ENCODE data around the gene GADD45A. TPM values are rescaled to one million over a fixed set of nuclear protein-coding genes. Genes with fewer than 3 reads are reported as not detected.
A peak's percentile ranks its signal among the peaks of the same experiment; 100 is the strongest.
"Not testable (repeated sequence)": the region's sequence is repeated elsewhere in the genome, so short reads cannot be mapped to it uniquely, and the experiment has no call there.

GADD45A gene
- total RNA-seq, 1 experiment from 2014 or later = 34.5 TPM

- Mint-ChIP-seq H3K9me3 (no peaks in the 10 kb centered on the region), H3K4me1 (no peaks in the 10 kb centered on the region), H3K4me3 (no peak overlapping the region), H3K36me3 (no peaks in the 10 kb centered on the region), H3K27me3 (ENCODE audit: low read depth) (no peaks in the 10 kb centered on the region), H3K27ac (no peak overlapping the region)
- DNase-seq (ENCODE audit: low spot score) (no peak), ATAC-seq (no peak)
- ChIA-PET POLR2A (no interaction called here), CTCF (interaction anchor here (0.6 kb wide), 1 partner anchor 97 kb away, joined by 3 read pairs; no protein-coding TSS in a partner anchor)
- no peak for TF ChIP-seq SOX15 (CRISPR knock-in tag; IDR thresholded peaks at IDR 0.05)
- no peak for TF ChIP-seq ZNF263 (CRISPR knock-in tag; IDR thresholded peaks at IDR 0.05; ENCODE audit: low read depth)
- no peak for TF ChIP-seq ZNF532 (CRISPR knock-in tag; IDR thresholded peaks at IDR 0.05; ENCODE audit: borderline replicate concordance)
- TF ChIP-seq MAX (CRISPR knock-in tag; IDR thresholded peaks at IDR 0.05) = no peak
- no peak for TF ChIP-seq NFATC4 (CRISPR knock-in tag; IDR thresholded peaks at IDR 0.05)
- no peak for TF ChIP-seq ZNF512 (CRISPR knock-in tag; IDR thresholded peaks at IDR 0.05; ENCODE audit: borderline replicate concordance)
- no peak for TF ChIP-seq ZBTB21 (CRISPR knock-in tag; IDR thresholded peaks at IDR 0.05; ENCODE audit: borderline replicate concordance)
- peak; percentile 34; the same call in 1 of the 2 replicates for TF ChIP-seq GABPB1 (CRISPR knock-in tag; IDR thresholded peaks at IDR 0.05)
These were observed 21.0 kb upstream of the GADD45A start for GRCh38 chr1:67664048-67664447.

GRCh38 chr1:67665307-67665706 is 19.7 kb upstream of the GADD45A start:
- H3K27me3 Mint-ChIP-seq (ENCODE audit: low read depth); ATAC-seq; H3K4me1 Mint-ChIP-seq; H3K9me3 Mint-ChIP-seq; POLR2A ChIA-PET; CTCF ChIA-PET; DNase-seq (ENCODE audit: low spot score); H3K4me3 Mint-ChIP-seq; H3K27ac Mint-ChIP-seq; H3K36me3 Mint-ChIP-seq: not testable (repeated sequence)

- ChIA-PET CTCF (interaction anchor here (0.6 kb wide), 1 partner anchor 94 kb away, joined by 3 read pairs; no protein-coding TSS in a partner anchor), POLR2A (no interaction called here)
- Mint-ChIP-seq H3K27me3 (ENCODE audit: low read depth) (peaks cover 3% of the 10 kb centered on the region; the same call in 1 of the 2 replicates), H3K27ac (no peak overlapping the region), H3K4me3 (no peak overlapping the region), H3K9me3 (no peaks in the 10 kb centered on the region), H3K4me1 (no peaks in the 10 kb centered on the region), H3K36me3 (no peaks in the 10 kb centered on the region)
- DNase-seq (ENCODE audit: low spot score) = no peak
- no peak for ATAC-seq
- TF ChIP-seq ZBTB21 (CRISPR knock-in tag; IDR thresholded peaks at IDR 0.05; ENCODE audit: borderline replicate concordance) (no peak), ZNF232 (CRISPR knock-in tag; IDR thresholded peaks at IDR 0.05) (no peak), ATF1 (CRISPR knock-in tag; IDR thresholded peaks at IDR 0.05) (no peak), ZNF396 (CRISPR knock-in tag; IDR thresholded peaks at IDR 0.05; ENCODE audit: borderline replicate concordance) (no peak), ERG (CRISPR knock-in tag; IDR thresholded peaks at IDR 0.05) (no peak), E2F4 (CRISPR knock-in tag; IDR thresholded peaks at IDR 0.05; ENCODE audit: borderline replicate concordance, low read depth) (no peak), SMAD4 (CRISPR knock-in tag; IDR thresholded peaks at IDR 0.05) (no peak), SMAD3 (CRISPR knock-in tag; IDR thresholded peaks at IDR 0.05; ENCODE audit: borderline replicate concordance) (no peak), ESRRA (CRISPR knock-in tag; IDR thresholded peaks at IDR 0.05; ENCODE audit: borderline replicate concordance) (no peak), SOX15 (CRISPR knock-in tag; IDR thresholded peaks at IDR 0.05) (no peak), ATF3 (CRISPR knock-in tag; conservative IDR thresholded peaks at IDR 0.05) (no peak)
These were observed 18.4 kb upstream of the GADD45A start for GRCh38 chr1:67666636-67667035.

Measured in WTC11 (cell line).